Measurements from ENCODE around the gene TRPC5OS. TPM values are rescaled to one million over a fixed set of nuclear protein-coding genes. Genes with fewer than 3 reads are reported as not detected.
A peak's percentile ranks its signal among the peaks of the same experiment; 100 is the strongest.

Gene TRPC5OS
- not detected for total RNA-seq
- long read RNA-seq, result 0 reads

DNA sequence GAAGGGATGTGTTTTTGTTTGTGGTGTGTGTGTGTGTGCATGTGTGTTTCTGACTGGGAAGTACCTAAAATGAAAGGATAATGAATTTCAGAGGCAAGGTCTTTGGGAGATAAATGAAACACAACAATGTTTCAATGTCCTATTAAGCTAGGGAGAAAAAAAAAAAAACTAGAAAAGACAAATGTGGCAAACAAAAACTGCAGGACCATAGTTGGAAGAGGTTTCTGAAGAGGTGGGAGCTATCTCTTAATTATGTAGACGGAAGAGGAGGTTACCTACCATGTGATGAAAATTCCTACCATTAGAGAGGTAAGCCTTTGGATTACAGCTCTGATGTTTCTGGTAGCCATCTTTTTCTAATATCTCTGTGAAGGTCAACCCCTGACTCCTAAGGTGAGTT, at the start of gene TRPC5OS:
Gene TRPC5OS, plus strand, starts transcription at position 301 of the 400 bp plus-strand sequence. CDS start 25,669 bp downstream, outside the sequence.
- intact Hi-C loops (cut with DNase I), result no loop called here
- no peak for ATAC-seq
- DNase-seq (ENCODE audit: missing footprints), result no peak

DNA sequence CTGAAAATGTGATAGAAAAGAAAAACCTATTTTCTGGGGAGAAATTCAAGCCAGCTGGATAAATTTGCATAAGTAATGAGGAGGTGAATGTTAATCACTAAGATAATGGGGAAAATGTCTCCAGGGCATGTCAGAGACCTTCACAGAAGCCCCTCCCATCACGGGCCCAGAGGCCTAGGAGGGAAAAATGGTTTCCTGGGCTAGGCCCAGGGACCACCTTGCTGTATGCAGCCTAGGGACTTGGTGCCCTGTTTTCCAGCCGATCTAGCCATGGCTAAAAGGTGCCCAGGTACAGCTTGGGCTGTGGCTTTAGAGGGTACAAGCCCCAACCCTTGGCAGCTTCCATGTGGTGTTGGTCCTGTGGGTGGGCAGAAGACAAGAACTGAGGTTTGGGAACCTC, 46.6 kb upstream of the TRPC5OS start:
- DNase-seq (ENCODE audit: missing footprints) (no peak), ATAC-seq (no peak)
- intact Hi-C loops (cut with DNase I), result no loop called here

GRCh38 chrX:111830571-111830970, 45.4 kb upstream of the TRPC5OS start:
- DNase-seq (ENCODE audit: missing footprints) (no peak), ATAC-seq (no peak)
- intact Hi-C loops (cut with DNase I), result no loop called here

DNA sequence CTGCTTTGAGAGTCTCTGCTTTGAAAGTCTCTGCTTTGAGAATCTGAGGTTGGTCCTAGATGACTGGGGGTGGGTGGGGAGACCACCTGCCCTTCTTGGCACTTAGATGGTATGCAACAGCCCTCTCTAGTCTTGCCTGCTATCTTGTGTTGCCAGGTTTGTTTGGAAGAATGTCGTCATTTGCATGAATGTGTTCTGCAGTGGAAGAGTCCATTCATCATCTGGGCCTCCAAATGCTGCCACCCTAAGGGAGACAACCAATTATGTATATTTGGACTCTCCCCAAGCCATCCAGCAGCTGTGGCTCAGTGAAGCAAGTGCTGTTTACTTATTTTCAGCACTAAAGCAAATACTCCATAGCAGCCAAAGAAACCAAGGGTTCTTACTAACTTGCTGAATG, 44.6 kb upstream of the TRPC5OS start:
- ATAC-seq (no peak), DNase-seq (ENCODE audit: missing footprints) (no peak)
- intact Hi-C loops (cut with DNase I), result no loop called here

DNA sequence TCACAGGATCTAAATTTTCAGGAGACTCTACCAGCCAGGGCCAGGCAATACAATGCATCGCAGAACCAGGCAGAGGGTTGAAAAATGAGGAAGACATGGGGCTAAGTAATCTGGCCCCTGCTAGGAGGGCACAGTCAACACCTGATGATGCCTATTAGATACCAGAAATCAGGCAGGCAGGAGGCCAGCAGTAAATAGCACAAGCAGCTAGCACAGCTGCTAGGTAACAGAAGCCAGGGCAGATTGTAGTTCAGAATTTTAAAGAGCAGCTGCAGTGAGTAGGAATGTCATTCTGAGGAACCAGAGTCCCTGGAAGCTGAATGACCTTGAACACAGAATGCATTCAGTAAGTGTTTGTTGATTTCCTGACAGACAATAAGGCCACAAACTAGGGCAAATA, 38.8 kb upstream of the TRPC5OS start:
- intact Hi-C loops (cut with DNase I), result no loop called here
- ATAC-seq (peak; percentile 34), DNase-seq (ENCODE audit: missing footprints) (no peak)

GRCh38 chrX:111847491-111848133, 28.4 kb upstream of the TRPC5OS start:
- DNase-seq (ENCODE audit: missing footprints), result no peak
- intact Hi-C loops (cut with DNase I), result no loop called here

GRCh38 chrX:111848541-111848940, 27.4 kb upstream of the TRPC5OS start:
- DNase-seq (ENCODE audit: missing footprints) (no peak), ATAC-seq (no peak)
- intact Hi-C loops (cut with DNase I), result no loop called here

More at GRCh38 chrX:111847491-111848133, 28.4 kb upstream of the TRPC5OS start:
- no peak for ATAC-seq

DNA sequence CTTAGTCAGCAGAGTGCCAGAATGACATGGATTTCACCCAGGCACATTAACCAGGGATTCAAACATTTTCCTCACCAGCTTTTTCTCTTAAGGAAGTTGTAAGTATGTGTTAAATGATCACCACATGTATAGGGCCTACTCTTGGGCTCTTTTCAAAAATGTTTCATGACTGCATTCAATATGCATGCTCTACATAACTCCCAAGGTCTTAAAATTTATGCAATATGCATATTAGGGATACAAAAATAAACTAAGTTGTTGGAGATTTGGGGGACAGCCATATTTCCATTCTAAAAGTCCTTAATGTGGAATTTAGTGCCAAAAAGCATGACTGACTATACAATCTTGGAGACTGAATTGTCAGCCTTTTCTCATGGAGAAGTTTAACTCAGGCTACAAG, 25.0 kb upstream of the TRPC5OS start:
- DNase-seq (ENCODE audit: missing footprints), result no peak
- intact Hi-C loops (cut with DNase I), result no loop called here
- ATAC-seq, result no peak

DNA sequence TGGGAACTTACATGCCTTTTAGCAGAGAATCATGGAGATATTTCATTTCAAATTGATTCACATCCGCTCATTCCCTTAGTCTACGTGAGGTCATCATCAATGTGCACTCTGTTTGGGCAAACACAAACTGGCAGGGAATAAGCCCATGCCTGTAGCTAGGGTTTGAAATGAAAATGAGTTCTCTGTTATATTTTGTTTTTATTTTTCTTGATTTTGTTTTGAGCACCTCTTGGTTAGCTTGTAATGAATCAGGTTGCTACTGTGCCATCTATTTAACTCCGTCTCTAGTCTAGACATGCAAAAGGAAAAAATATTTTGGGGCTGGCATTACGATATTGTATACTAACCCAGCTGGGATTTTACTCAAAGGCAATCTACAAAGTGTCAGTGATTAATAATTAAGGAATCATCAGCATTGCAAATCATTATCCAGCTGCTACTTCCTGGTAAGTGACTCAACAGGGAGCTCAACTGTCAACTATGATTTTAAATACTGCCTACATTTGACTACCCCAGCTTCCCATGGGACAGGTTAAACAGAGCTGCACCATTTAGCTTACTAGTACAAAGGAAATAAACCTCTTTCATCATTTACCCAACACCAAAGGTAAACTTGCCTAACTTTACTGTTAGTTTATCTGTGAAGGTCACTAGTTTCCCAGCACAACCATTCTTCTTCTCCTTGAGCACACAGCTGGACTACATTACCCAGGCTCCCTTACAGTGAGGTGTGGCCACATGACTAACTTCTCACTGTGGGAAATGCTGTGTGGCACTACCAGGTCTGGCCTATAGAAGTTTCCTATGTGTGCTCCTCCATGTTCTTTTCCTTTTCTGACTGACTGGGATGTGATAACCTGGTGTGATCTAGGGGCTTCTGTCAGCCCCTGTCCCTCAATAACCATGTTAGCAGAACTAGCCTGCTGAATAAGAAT, 21.2 kb upstream of the TRPC5OS start:
- intact Hi-C loops (cut with DNase I), result no loop called here
- ATAC-seq (no peak), DNase-seq (ENCODE audit: missing footprints) (no peak)

GRCh38 chrX:111857534-111858060, 18.4 kb upstream of the TRPC5OS start:
- ATAC-seq (no peak), DNase-seq (ENCODE audit: missing footprints) (no peak)
- intact Hi-C loops (cut with DNase I), result no loop called here

DNA sequence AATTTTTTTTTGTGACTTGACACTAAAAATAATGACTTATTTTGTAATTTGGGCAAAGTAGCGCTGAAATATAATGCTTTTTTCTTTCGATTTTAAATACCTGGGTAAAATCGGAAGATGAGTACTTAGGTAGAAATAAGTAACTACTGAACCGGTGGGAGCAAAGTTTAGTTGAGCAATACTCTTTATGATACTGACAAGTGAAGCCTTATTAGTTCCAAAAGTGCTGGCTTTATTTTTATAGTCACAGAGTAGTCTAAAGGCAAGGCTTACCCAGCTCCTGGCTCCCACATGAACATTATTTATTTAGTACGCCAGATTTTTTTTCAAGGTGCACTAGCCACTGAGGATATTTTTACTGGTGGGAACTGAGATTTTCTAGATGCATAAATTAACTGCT, 14.4 kb upstream of the TRPC5OS start:
- no peak for DNase-seq (ENCODE audit: missing footprints)
- ATAC-seq, result no peak
- intact Hi-C loops (cut with DNase I), result no loop called here

DNA sequence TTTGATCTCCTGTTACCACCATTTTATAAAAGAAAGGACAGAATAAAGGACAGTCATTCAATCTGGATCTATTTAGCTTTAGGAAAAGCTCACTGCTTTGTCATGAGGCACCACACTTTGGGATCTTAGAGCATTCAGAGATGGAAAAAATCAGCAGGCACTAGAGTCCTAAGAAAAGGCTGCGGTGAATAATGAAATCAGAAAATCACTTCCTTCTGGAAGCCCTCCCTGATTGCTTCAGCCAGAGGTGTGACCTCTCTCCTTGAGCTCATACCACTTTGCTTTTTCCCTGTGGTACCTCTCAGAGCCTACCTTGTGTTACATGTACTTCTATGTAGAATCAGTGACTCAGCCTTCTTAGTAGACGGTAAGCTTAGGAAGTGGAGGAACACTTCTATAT, 8.7 kb upstream of the TRPC5OS start:
- intact Hi-C loops (cut with DNase I), result loop anchor here (5.0 kb wide), 1 partner anchor 180 kb away; no protein-coding TSS in a partner anchor
- DNase-seq (ENCODE audit: missing footprints), result no peak
- no peak for ATAC-seq

DNA sequence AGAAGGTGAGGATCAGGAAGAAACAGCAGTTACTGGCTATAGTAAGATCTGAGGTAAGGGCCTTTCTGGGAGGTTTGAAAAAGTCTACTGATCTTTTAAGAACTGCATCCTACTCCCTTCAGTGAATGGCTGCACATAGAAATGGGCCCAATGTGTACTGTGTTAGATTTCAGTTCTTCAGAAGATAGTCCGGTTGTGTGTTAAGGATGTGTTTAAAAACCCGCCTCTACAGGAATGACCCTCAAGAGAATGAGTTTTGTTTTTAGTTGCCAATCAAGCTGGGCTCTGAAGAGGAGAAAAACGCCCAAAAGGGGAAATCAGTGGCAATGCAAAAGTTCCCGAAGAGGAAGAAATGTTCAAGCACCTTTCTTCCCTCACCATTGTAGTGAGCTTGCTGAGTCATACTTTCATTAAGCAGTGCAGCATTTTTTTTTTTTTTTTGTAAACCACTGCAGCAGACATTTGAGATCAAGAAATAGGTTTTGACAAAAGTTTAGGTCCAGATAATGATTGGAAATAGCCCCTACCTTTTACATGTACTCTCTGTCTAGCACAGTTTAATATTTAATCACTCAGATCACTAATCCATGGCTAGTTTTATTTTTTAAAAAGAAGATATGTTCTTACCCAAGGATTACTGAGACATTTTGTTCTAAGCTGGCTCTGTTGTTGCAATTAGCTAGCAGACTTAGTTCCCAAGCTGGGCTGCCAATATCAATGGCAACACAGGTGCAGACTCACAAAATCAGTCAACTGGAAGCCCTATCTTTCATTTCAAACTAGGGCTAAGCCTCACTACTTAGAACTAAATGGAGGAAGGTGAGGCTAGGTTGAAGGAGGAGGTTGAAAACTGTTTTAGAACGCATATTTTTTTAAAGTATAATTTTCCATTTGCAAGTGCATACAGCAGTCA, 7.0 kb upstream of the TRPC5OS start:
- intact Hi-C loops (cut with DNase I), result loop anchor here (1.0 to 5.0 kb wide), 3 partner anchors 178 to 773 kb away; no protein-coding TSS in a partner anchor
- no peak for DNase-seq (ENCODE audit: missing footprints)
- ATAC-seq, result no peak

GRCh38 chrX:111869639-111870034, 6.3 kb upstream of the TRPC5OS start:
- no peak for DNase-seq (ENCODE audit: missing footprints)
- peak; percentile 65 for ATAC-seq
- intact Hi-C loops (cut with DNase I), result loop anchor here (1.0 to 5.0 kb wide), 3 partner anchors 178 to 773 kb away; no protein-coding TSS in a partner anchor

DNA sequence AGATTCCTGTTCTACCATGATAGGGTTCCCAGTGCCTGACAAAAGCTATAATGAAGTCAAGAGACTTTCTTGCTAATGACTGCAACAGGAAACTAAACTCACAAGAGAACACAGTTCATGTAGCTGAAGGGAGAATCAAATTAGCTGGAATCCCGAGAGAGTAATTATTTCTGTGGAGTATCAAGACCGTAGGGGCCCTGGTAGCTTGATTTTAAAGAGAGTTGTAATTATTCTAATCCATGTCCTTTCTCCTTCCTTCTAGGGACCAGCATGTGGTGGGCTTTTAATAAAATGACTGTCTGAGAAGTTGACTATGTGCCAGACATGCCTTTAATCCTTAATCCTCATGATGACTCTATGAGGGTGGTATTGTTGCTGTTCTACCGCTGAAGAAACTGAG, 1.7 kb upstream of the TRPC5OS start:
- DNase-seq (ENCODE audit: missing footprints) (no peak), ATAC-seq (no peak)
- intact Hi-C loops (cut with DNase I), result no loop called here

GRCh38 chrX:111876646-111877045, 665 bp downstream of the TRPC5OS start:
- no peak for ATAC-seq
- intact Hi-C loops (cut with DNase I), result no loop called here

DNA sequence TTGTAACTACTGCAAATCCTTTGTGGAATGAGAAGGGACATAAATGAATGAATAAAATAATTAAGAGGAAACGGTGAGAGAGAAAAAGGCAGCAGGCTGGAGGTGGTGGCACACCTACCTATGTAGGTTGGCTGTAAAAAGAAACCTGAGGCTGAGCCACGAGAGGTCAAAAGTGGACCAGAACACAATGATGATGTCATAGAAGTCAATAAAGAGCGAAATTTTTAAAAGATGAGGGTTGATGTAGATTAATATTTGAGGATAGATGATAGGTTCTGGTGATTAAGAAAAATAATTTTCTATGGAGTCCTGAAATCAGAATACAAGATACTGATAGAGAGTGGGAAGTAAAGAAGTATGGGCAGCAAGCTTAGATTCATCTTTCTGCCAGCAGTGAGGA, 1.7 kb downstream of the TRPC5OS start:
- ATAC-seq (no peak), DNase-seq (ENCODE audit: missing footprints) (no peak)
- intact Hi-C loops (cut with DNase I), result no loop called here

More at GRCh38 chrX:111876646-111877045, 665 bp downstream of the TRPC5OS start:
- no peak for DNase-seq (ENCODE audit: missing footprints)

DNA sequence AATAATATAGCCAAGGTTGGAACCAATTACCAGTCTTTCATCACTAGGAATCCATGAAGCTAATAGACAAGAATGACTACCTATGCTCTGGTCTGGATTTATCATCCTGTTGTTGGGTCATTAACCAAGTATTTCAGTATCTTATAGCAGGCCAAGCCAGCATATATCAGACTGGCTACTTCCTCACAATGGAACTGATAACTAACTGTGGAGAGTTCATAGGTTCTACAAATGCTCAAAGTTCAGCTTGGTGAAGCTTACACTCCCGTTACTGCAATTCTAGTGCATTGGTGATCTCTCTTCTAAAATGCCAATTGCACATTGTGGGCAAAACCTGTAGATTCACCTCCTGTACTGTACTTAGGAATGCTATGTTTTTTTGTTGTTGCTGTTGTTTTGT, 4.8 kb downstream of the TRPC5OS start:
- intact Hi-C loops (cut with DNase I), result no loop called here
- DNase-seq (ENCODE audit: missing footprints) (no peak), ATAC-seq (no peak)

DNA sequence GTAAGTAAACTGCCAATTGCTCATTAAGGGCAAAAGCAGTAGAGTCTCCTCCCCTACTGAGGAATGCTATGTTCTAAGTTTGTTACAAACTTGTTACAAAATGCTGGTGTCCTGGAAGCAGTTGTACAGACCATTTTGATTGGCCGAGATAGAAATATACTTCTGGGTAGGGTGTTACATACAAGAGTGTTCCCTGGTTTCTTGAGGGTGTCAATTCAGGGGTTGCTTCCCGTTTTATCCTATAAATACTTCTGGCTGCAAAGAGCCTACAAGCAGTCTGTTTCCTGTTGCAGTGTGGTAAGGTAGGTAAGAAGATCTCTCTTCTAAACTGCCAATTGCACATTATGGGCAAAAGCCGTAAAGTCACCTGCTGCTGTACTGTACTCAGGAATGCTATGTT, 5.7 kb downstream of the TRPC5OS start:
- DNase-seq (ENCODE audit: missing footprints) (no peak), ATAC-seq (no peak)
- intact Hi-C loops (cut with DNase I), result no loop called here

Data from Right ventricle myocardium inferior (tissue), 1 donor.